IMR-90 (cell line): ENCODE measurements around the gene TMSB15B. TPM values are rescaled to one million over a fixed set of nuclear protein-coding genes. Genes with fewer than 3 reads are reported as not detected.
"Not testable (repeated sequence)": the region's sequence is repeated elsewhere in the genome, so short reads cannot be mapped to it uniquely, and the experiment has no call there.

Source experiments
- ATAC-seq: fragments of 200-7000 bp; cut with Tn5 transposase; 2 replicates; pipeline ENCODE4 v1.9.1; 2020; ENCODE audit warnings: low read depth, mild to moderate bottlenecking, moderate library complexity
- BruUV-seq: library from RNA; stranded (reverse); fragments of 400-500 nt; replicated peaks from 2 replicates; lab custom pipeline; 2021; lab: Mats Ljungman, UMichigan
- CTCF ChIA-PET: fragments of 300-600 bp; formaldehyde crosslinking; extraction: SDS; loops from one replicate; lab custom pipeline; 2021; ENCODE audit warnings: antibody characterized with exemption; lab: Yijun Ruan, JAX
- POLR2A ChIA-PET: fragments of 300-600 bp; sonication (Branson Sonifier 250); formaldehyde crosslinking; loops from one replicate; lab custom pipeline; 2022; ENCODE audit warnings: antibody characterized with exemption; ENCODE audit not compliant: unreplicated experiment; lab: Charles Lee
- DNase-seq: peaks from one replicate; pipeline ENCODE4 v3.0.0; 2013
- H2AFZ ChIP-seq: replicated peaks from 2 replicates; pipeline ENCODE3; 2013; ENCODE audit warnings: low read length, mild to moderate bottlenecking; ENCODE audit not compliant: poor library complexity
- H2AK5ac ChIP-seq: 2 replicates; pipeline ENCODE4 v1.6.1; 2013; ENCODE audit warnings: low read depth, low read length, inconsistent platforms
- H2AK9ac ChIP-seq: replicated peaks from 2 replicates; pipeline ENCODE3; 2013; ENCODE audit warnings: mild to moderate bottlenecking, low read depth, low read length, moderate library complexity; ENCODE audit not compliant: poor library complexity
- H2BK120ac ChIP-seq: 2 replicates; pipeline ENCODE4 v1.6.1; 2013; ENCODE audit warnings: low read depth, low read length, inconsistent platforms
- H2BK15ac ChIP-seq: 3 replicates; pipeline ENCODE4 v1.6.1; 2013; ENCODE audit warnings: low read depth, low read length, inconsistent platforms
- H2BK20ac ChIP-seq: 2 replicates; pipeline ENCODE4 v1.6.1; 2013; ENCODE audit warnings: low read depth, mild to moderate bottlenecking, inconsistent platforms, low read length, moderate library complexity
- H2BK5ac ChIP-seq: 2 replicates; pipeline ENCODE4 v1.6.1; 2013; ENCODE audit warnings: mild to moderate bottlenecking, low read depth, low read length, inconsistent platforms; ENCODE audit not compliant: poor library complexity, severe bottlenecking
- H3K14ac ChIP-seq: replicated peaks from 2 replicates; pipeline ENCODE4 v1.6.1; 2013; ENCODE audit warnings: low read depth, low read length, inconsistent platforms
- H3K18ac ChIP-seq: 2 replicates; pipeline ENCODE4 v1.6.1; 2013; ENCODE audit warnings: low read depth, low read length, control low read depth
- H3K23ac ChIP-seq: 2 replicates; pipeline ENCODE4 v1.6.1; 2013; ENCODE audit warnings: low read depth, low read length, inconsistent platforms
- H3K27ac ChIP-seq: 2 replicates; pipeline ENCODE4 v1.5.1; 2013; ENCODE audit warnings: mild to moderate bottlenecking, control low read depth, low read length; ENCODE audit not compliant: insufficient read depth
- H3K27me3 ChIP-seq: 2 replicates; pipeline ENCODE4 v1.6.1; 2013; ENCODE audit warnings: low read length; ENCODE audit not compliant: control insufficient read depth, insufficient read depth
- H3K36me3 ChIP-seq: 2 replicates; pipeline ENCODE4 v1.6.1; 2013; ENCODE audit warnings: low read length, mixed read lengths; ENCODE audit not compliant: control insufficient read depth, insufficient read depth
- H3K4ac ChIP-seq: 2 replicates; pipeline ENCODE4 v1.6.1; 2013; ENCODE audit warnings: low read depth, low read length, inconsistent platforms
- H3K4me1 ChIP-seq: 2 replicates; pipeline ENCODE4 v1.6.1; 2013; ENCODE audit warnings: low read length, mixed read lengths; ENCODE audit not compliant: control insufficient read depth, insufficient read depth
- H3K4me2 ChIP-seq: 2 replicates; pipeline ENCODE4 v1.6.1; 2013; ENCODE audit warnings: low read depth, mild to moderate bottlenecking, control low read depth, low read length, moderate library complexity
- H3K4me3 ChIP-seq: 2 replicates; pipeline ENCODE4 v1.5.1; 2013; ENCODE audit warnings: low read depth, mild to moderate bottlenecking, control low read depth, low read length, moderate library complexity; ENCODE audit not compliant: insufficient read depth
- H3K56ac ChIP-seq: 2 replicates; pipeline ENCODE4 v1.6.1; 2013; ENCODE audit warnings: low read length, inconsistent platforms; ENCODE audit not compliant: insufficient read depth; ENCODE audit errors: extremely low read depth
- H3K79me1 ChIP-seq, 2 experiments: 2 replicates each; pipeline ENCODE4 v1.6.1; 2013; ENCODE audit warnings: low read length in 2 of 2, inconsistent platforms in 1 of 2, low read depth in 1 of 2
- H3K9ac ChIP-seq: 2 replicates; pipeline ENCODE4 v1.6.1; 2013; ENCODE audit warnings: low read depth, low read length, control low read depth
- H3K9me1 ChIP-seq: 2 replicates; pipeline ENCODE4 v1.6.1; 2013; ENCODE audit warnings: low read length, inconsistent platforms; ENCODE audit not compliant: insufficient read depth
- H3K9me3 ChIP-seq: 2 replicates; pipeline ENCODE4 v1.6.1; 2013; ENCODE audit warnings: low read length; ENCODE audit not compliant: control insufficient read depth, insufficient read depth
- H4K20me1 ChIP-seq: 2 replicates; pipeline ENCODE4 v1.6.1; 2013; ENCODE audit warnings: low read length, inconsistent platforms; ENCODE audit not compliant: insufficient read depth
- H4K5ac ChIP-seq: 2 replicates; pipeline ENCODE4 v1.6.1; 2013; ENCODE audit warnings: mild to moderate bottlenecking, low read depth, low read length, control low read depth
- H4K8ac ChIP-seq, 2 experiments: 2 replicates each; pipeline ENCODE4 v1.6.1; 2013; ENCODE audit warnings: low read depth in 2 of 2, low read length in 2 of 2, control low read depth in 1 of 2, inconsistent platforms in 1 of 2
- H4K91ac ChIP-seq: 2 replicates; pipeline ENCODE4 v1.6.1; 2013; ENCODE audit warnings: low read depth, low read length, inconsistent platforms; ENCODE audit not compliant: insufficient read depth
- BHLHE40 ChIP-seq: fragments of 150-350 bp; IDR thresholded peaks from 2 replicates; pipeline ENCODE4 v1.6.1; 2016; ENCODE audit warnings: mild to moderate bottlenecking, low read depth, low read length
- CTCF ChIP-seq: conservative IDR thresholded peaks from 2 replicates; pipeline ENCODE4 v1.5.1; 2012; ENCODE audit warnings: mild to moderate bottlenecking, low read depth, low read length, improper control_type of control experiment
- MAZ ChIP-seq: IDR thresholded peaks from 2 replicates; pipeline ENCODE4 v1.6.1; 2012; ENCODE audit warnings: low read depth, mild to moderate bottlenecking, low read length, improper control_type of control experiment, moderate library complexity, borderline replicate concordance
- MXI1 ChIP-seq: IDR thresholded peaks from 2 replicates; pipeline ENCODE4 v1.6.1; 2012; ENCODE audit warnings: low read depth, mild to moderate bottlenecking, low read length, moderate library complexity, borderline replicate concordance
- SMC3 ChIP-seq: fragments of 150-350 bp; IDR thresholded peaks from 2 replicates; pipeline ENCODE4 v1.6.1; 2016; ENCODE audit warnings: low read depth, mild to moderate bottlenecking, antibody characterized with exemption, low read length, moderate library complexity
- WGBS, 2 experiments: methylation state at CpG; one replicate each; pipeline versions ENCODE4 v1.1.5 to v1.1.7; 2013; ENCODE audit warnings: missing lambda C conversion rate in 2 of 2; ENCODE audit not compliant: insufficient read length in 1 of 2; ENCODE audit errors: extremely low coverage in 2 of 2; 5-methylcytosine and 5-hydroxymethylcytosine counted together
- dilution Hi-C: fragments of 300-500 bp; cut with HindIII; formaldehyde crosslinking; loops from one replicate; pipeline ENCODE4 v1.14.3; 2018; ENCODE audit warnings: low sequenced_read_pairs; ENCODE audit not compliant: unreplicated experiment
- in situ Hi-C: fragments of 300-500 bp; cut with MboI; formaldehyde crosslinking; loops from 3 replicates; pipeline ENCODE4 v1.14.3; 2019; ENCODE audit warnings: low sequenced_read_pairs, inconsistent platforms, mixed read lengths
- intact Hi-C: fragments of 100-400 bp; cut with micrococcal nuclease; formaldehyde crosslinking; loops from 2 replicates; pipeline ENCODE4 v1.10.0; 2022
- polyA plus RNA-seq, 3 experiments: library from polyadenylated mRNA; depleted of rRNA; stranded (reverse); fragments of >200 nt; gene quantifications; 2 replicates each; pipeline ENCODE4 v1.2.3, GENCODE V29; 2012; ENCODE audit warnings: low replicate concordance in 1 of 3
- total RNA-seq: library from RNA; depleted of rRNA; stranded (reverse); fragments of >200 nt; gene quantifications from 2 replicates; pipeline ENCODE4 v1.2.3, GENCODE V29; 2012

TMSB15B gene
- total and polyA plus RNA-seq, 2 of the 4 experiments (the other 2 are of a cell fraction): 7.9 to 9.0 TPM

GRCh38 chrX:103919270-103919637 is 43.2 kb upstream of the TMSB15B start:
- TF ChIP-seq MXI1: no peak
- TF ChIP-seq CTCF: 0 out of 2 replicates have a peak, but pooled peaks have one; percentile 13
- no peak for TF ChIP-seq MAZ
- TF ChIP-seq SMC3: no peak
- no peak for TF ChIP-seq BHLHE40
- no CpG with 5 or more reads among the region's 10 CpGs for WGBS, 2 experiments
- in situ Hi-C loops (loop anchor here (5.0 kb wide), 1 partner anchor 72 kb away; no protein-coding TSS in a partner anchor), dilution Hi-C loops (no loop called here), intact Hi-C loops (loop anchor here (5.0 kb wide), 1 partner anchor 232 kb away; the partner anchor contains the start of gene MORF4L2)
- Histone ChIP-seq H3K4me2 (peak overlapping the region; percentile 91), H3K18ac (no peak overlapping the region), H3K27ac (peak overlapping the region; percentile 50; the same call in 1 of the 2 replicates), H2BK5ac (peak overlapping the region; percentile 7), H3K23ac (no peak overlapping the region), H4K5ac (peak overlapping the region; percentile 77), H3K27me3 (peaks cover 2% of the 10 kb centered on the region; the same call in 1 of the 2 replicates), H3K14ac (peak overlapping the region; percentile 45; the same call in 1 of the 2 replicates), H3K9me3 (no peaks in the 10 kb centered on the region), H3K4me1 (no peaks in the 10 kb centered on the region), H2AK9ac (peak overlapping the region; percentile 23), H3K9me1 (no peaks in the 10 kb centered on the region), H2BK20ac (no peak overlapping the region), H3K79me1 (no peaks in the 10 kb centered on the region; a peak in 1 of 4 replicates), H3K56ac (peak overlapping the region; percentile 35; the same call in 1 of the 2 replicates), H2BK15ac (no peak overlapping the region), H3K4ac (peak overlapping the region; percentile 11; the same call in 1 of the 2 replicates), H3K36me3 (no peaks in the 10 kb centered on the region), H2AFZ (peak overlapping the region; percentile 92), H3K9ac (peak overlapping the region; percentile 72), H4K8ac (peak overlapping the region; percentile 59 to 60; a peak in 2 of 4 replicates), H4K91ac (peak overlapping the region; percentile 22; the same call in 1 of the 2 replicates), H4K20me1 (no peaks in the 10 kb centered on the region), H3K4me3 (peak overlapping the region; percentile 63), H2BK120ac (no peak overlapping the region), H2AK5ac (no peak overlapping the region)
- POLR2A ChIA-PET: no interaction called here
- CTCF ChIA-PET: interaction anchor here (0.6 to 2.2 kb wide), 2 partner anchors 14 to 670 kb away, joined by 4 to 11 read pairs; no protein-coding TSS in a partner anchor
- DNase-seq (peak; percentile 51), ATAC-seq (peak; percentile 79)
- no TSS peak for BruUV-seq

GRCh38 chrX:103920515-103920914 is 41.9 kb upstream of the TMSB15B start:
- WGBS, 2 experiments: no CpG with 5 or more reads among the region's 3 CpGs
- H3K9me3 ChIP-seq, H2AK5ac ChIP-seq, H4K91ac ChIP-seq, H4K8ac ChIP-seq, H2AK9ac ChIP-seq, H3K18ac ChIP-seq, H3K14ac ChIP-seq, H4K20me1 ChIP-seq, H3K4me3 ChIP-seq, H3K36me3 ChIP-seq, BruUV-seq, in situ Hi-C loops, H2BK20ac ChIP-seq, H3K9ac ChIP-seq, H2BK15ac ChIP-seq, H3K4me1 ChIP-seq, H3K56ac ChIP-seq, H3K4me2 ChIP-seq, H3K27ac ChIP-seq, H3K9me1 ChIP-seq, dilution Hi-C loops, intact Hi-C loops, H3K27me3 ChIP-seq, DNase-seq, H4K5ac ChIP-seq, H2BK5ac ChIP-seq, H2AFZ ChIP-seq, H3K79me1 ChIP-seq, H2BK120ac ChIP-seq, ATAC-seq, H3K23ac ChIP-seq, POLR2A ChIA-PET, H3K4ac ChIP-seq: not testable (repeated sequence)
- CTCF ChIA-PET: interaction anchor here (2.2 kb wide), 1 partner anchor 12 kb away, joined by 11 read pairs; no protein-coding TSS in a partner anchor
